ENCODE measurements around the gene RNF152. TPM values are rescaled to one million over a fixed set of nuclear protein-coding genes. Genes with fewer than 3 reads are reported as not detected.

Gene RNF152
- total RNA-seq, 1 donor from 2014 or later, result 17.2 TPM

GRCh38 chr18:61887838-61888237, 5.0 kb downstream of the RNF152 start:
- Histone ChIP-seq H3K4me3 (ENCODE audit: low read length in 3 of 3) (no peak overlapping the region), H3K27ac (ENCODE audit: low read depth, low read length) (no peak overlapping the region), H3K9ac (ENCODE audit: low read depth in 1 of 3, low read length in 3 of 3) (no peak overlapping the region), H3K27me3 (ENCODE audit: control insufficient read depth in 3 of 3, insufficient read depth in 3 of 3, low read length in 3 of 3) (peaks cover 0 to 7% (median 0%) of the 10 kb centered on the region in 3 donors), H3K9me3 (ENCODE audit: control insufficient read depth in 3 of 3, low read length in 3 of 3) (no peaks in the 10 kb centered on the region), H3K4me1 (ENCODE audit: control insufficient read depth in 3 of 3, insufficient read depth in 3 of 3, low read length in 3 of 3) (peaks cover under 1 to 8% (median 3%) of the 10 kb centered on the region in 3 donors), H3K36me3 (ENCODE audit: control insufficient read depth in 3 of 3, insufficient read depth in 3 of 3, low read length in 3 of 3) (no peaks in the 10 kb centered on the region)

DNA sequence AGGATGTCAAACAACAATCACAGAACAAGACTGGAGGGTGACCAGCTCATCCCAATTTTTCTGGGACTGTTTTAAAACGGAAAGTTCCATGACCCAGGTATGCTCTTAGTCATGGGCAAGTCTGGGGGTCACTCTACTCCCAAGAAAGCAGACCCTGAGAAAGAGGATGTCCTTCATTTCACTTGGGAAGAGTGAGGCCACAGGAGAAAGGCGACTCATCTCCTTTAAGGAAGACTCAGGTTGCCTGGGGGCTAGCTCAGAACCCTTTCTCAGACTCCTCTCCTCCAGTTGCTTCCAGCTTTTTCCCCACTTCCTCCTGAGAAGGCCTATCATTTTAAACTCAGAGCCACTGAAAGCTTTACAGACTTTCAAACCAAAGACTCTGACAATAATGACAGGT, 9.3 kb downstream of the RNF152 start:
- Histone ChIP-seq H3K27me3 (ENCODE audit: control insufficient read depth in 3 of 3, insufficient read depth in 3 of 3, low read length in 3 of 3) (no peaks in the 10 kb centered on the region), H3K27ac (ENCODE audit: low read depth, low read length) (no peak overlapping the region), H3K36me3 (ENCODE audit: control insufficient read depth in 3 of 3, insufficient read depth in 3 of 3, low read length in 3 of 3) (no peaks in the 10 kb centered on the region), H3K9me3 (ENCODE audit: control insufficient read depth in 3 of 3, low read length in 3 of 3) (no peaks in the 10 kb centered on the region), H3K4me1 (ENCODE audit: control insufficient read depth in 3 of 3, insufficient read depth in 3 of 3, low read length in 3 of 3) (no peaks in the 10 kb centered on the region), H3K9ac (ENCODE audit: low read depth in 1 of 3, low read length in 3 of 3) (no peak overlapping the region), H3K4me3 (ENCODE audit: low read length in 3 of 3) (no peak overlapping the region)

DNA sequence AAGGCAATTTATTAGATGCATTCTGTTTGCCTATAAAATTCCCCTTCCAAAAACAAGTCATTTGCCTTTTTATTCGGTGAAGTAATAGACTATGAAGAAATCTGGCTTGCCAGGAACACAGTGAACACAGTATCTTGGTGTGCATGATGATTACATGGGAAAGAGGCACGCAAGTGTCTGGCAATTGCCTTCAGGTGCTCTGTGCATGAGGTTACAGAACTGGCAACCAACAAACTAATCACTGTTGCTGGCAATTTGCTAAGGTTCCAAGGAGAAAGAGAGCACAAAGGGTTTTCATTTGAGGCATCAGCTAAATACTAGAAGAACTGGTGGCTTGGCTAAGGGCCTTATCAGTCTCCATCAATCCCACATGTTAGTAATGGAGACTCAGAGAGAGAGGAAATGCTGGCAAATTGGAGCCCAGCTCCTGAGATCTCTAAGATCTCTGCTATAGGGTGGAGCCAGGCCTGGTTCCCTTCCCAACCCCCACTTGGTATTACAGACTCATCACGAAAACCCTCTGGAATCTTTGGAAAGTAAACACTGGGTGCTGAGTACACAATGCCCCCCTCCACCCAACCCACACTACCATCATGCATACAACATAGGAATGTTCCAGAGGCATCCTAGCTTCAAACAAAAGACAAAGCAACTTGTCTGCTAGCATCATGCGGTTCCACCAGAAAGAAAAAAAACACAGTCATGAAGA, 10.4 kb downstream of the RNF152 start:
- Histone ChIP-seq H3K27me3 (ENCODE audit: control insufficient read depth in 3 of 3, insufficient read depth in 3 of 3, low read length in 3 of 3) (no peaks in the 10 kb centered on the region), H3K9me3 (ENCODE audit: control insufficient read depth in 3 of 3, low read length in 3 of 3) (no peaks in the 10 kb centered on the region), H3K9ac (ENCODE audit: low read depth in 1 of 3, low read length in 3 of 3) (no peak overlapping the region), H3K27ac (ENCODE audit: low read depth, low read length) (no peak overlapping the region), H3K36me3 (ENCODE audit: control insufficient read depth in 3 of 3, insufficient read depth in 3 of 3, low read length in 3 of 3) (no peaks in the 10 kb centered on the region), H3K4me3 (ENCODE audit: low read length in 3 of 3) (no peak overlapping the region), H3K4me1 (ENCODE audit: control insufficient read depth in 3 of 3, insufficient read depth in 3 of 3, low read length in 3 of 3) (no peaks in the 10 kb centered on the region)

DNA sequence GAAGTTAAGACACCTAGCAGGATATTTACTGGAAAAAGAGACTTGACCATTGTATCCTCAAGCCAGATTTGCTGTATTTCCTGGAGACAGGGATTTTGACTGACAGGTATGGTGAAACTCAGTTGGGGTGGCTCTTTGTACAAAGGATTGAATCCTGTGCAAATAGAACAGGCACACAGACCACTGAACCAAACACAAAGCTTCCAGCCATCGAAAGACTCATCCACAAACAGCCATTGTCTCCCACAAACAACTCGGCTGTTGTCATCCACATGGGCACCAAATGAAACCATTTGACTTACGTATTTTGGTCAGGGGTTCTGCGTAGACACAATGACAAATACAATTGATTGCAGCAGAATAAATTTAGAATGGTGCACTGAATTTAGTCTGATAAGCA, 15.9 kb downstream of the RNF152 start:
- Histone ChIP-seq H3K9me3 (ENCODE audit: control insufficient read depth in 3 of 3, low read length in 3 of 3) (no peaks in the 10 kb centered on the region), H3K9ac (ENCODE audit: low read depth in 1 of 3, low read length in 3 of 3) (no peak overlapping the region), H3K36me3 (ENCODE audit: control insufficient read depth in 3 of 3, insufficient read depth in 3 of 3, low read length in 3 of 3) (no peaks in the 10 kb centered on the region), H3K4me3 (ENCODE audit: low read length in 3 of 3) (no peak overlapping the region), H3K27ac (ENCODE audit: low read depth, low read length) (no peak overlapping the region), H3K27me3 (ENCODE audit: control insufficient read depth in 3 of 3, insufficient read depth in 3 of 3, low read length in 3 of 3) (no peaks in the 10 kb centered on the region), H3K4me1 (ENCODE audit: control insufficient read depth in 3 of 3, insufficient read depth in 3 of 3, low read length in 3 of 3) (no peaks in the 10 kb centered on the region)

DNA sequence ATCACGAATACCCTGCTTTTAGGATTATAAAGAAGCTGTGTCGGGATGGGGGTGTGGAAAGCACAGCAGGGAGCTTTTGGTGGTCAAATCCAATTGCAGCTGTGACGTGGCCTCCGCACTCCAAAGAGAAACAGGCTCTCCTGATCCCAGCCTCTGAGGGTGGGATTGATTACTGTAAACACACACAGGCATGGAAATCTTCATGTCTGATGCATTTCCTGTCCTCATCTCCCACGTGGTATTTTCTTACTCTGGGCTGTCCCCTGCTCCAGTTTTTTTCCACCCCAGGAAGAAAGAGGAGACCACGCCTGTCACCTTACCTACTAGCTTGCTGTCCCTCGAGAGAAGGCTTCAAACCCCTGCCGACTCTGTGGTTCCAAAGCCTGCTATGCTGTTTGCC, 22.7 kb downstream of the RNF152 start:
- no peaks in the 10 kb centered on the region for H3K36me3 ChIP-seq (ENCODE audit: control insufficient read depth in 3 of 3, insufficient read depth in 3 of 3, low read length in 3 of 3)
- no peak overlapping the region for H3K27ac ChIP-seq (ENCODE audit: low read depth, low read length)
- H3K4me3 ChIP-seq (ENCODE audit: low read length in 3 of 3), result no peak overlapping the region
- no peaks in the 10 kb centered on the region for H3K9me3 ChIP-seq (ENCODE audit: control insufficient read depth in 3 of 3, low read length in 3 of 3)
- no peak overlapping the region for H3K9ac ChIP-seq (ENCODE audit: low read depth in 1 of 3, low read length in 3 of 3)
- H3K4me1 ChIP-seq (ENCODE audit: control insufficient read depth in 3 of 3, insufficient read depth in 3 of 3, low read length in 3 of 3), result peaks cover 0 to 12% (median 0%) of the 10 kb centered on the region in 3 donors
- H3K27me3 ChIP-seq (ENCODE audit: control insufficient read depth in 3 of 3, insufficient read depth in 3 of 3, low read length in 3 of 3), result no peaks in the 10 kb centered on the region

DNA sequence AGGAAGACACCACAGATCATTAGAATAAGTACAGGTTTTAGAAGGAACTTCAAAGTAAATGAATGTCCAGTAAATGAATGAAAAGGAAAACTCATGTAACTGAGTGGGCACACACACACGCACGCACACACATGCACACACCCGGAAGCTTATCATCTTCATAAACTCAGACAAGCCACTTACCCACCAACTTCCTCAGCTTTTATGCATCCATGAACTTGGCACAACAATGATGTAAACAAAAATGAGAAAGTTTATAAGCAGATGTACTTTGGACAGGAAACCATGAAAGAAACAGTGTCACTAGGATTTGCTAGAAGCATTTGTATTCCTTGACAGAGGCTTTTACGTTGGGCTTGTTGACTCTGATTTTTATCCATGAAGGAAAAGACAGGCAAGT, 23.2 kb downstream of the RNF152 start:
- H3K27me3 ChIP-seq (ENCODE audit: control insufficient read depth in 3 of 3, insufficient read depth in 3 of 3, low read length in 3 of 3), result no peaks in the 10 kb centered on the region
- no peak overlapping the region for H3K9ac ChIP-seq (ENCODE audit: low read depth in 1 of 3, low read length in 3 of 3)
- no peaks in the 10 kb centered on the region for H3K36me3 ChIP-seq (ENCODE audit: control insufficient read depth in 3 of 3, insufficient read depth in 3 of 3, low read length in 3 of 3)
- H3K27ac ChIP-seq (ENCODE audit: low read depth, low read length), result no peak overlapping the region
- peaks cover 0 to 12% (median 0%) of the 10 kb centered on the region in 3 donors for H3K4me1 ChIP-seq (ENCODE audit: control insufficient read depth in 3 of 3, insufficient read depth in 3 of 3, low read length in 3 of 3)
- no peak overlapping the region for H3K4me3 ChIP-seq (ENCODE audit: low read length in 3 of 3)
- H3K9me3 ChIP-seq (ENCODE audit: control insufficient read depth in 3 of 3, low read length in 3 of 3), result no peaks in the 10 kb centered on the region

GRCh38 chr18:61865466-61866175, 27.2 kb downstream of the RNF152 start:
- Histone ChIP-seq H3K27me3 (ENCODE audit: control insufficient read depth in 3 of 3, insufficient read depth in 3 of 3, low read length in 3 of 3) (no peaks in the 10 kb centered on the region), H3K9ac (ENCODE audit: low read depth in 1 of 3, low read length in 3 of 3) (no peak overlapping the region), H3K27ac (ENCODE audit: low read depth, low read length) (no peak overlapping the region), H3K9me3 (ENCODE audit: control insufficient read depth in 3 of 3, low read length in 3 of 3) (no peaks in the 10 kb centered on the region), H3K4me3 (ENCODE audit: low read length in 3 of 3) (no peak overlapping the region), H3K4me1 (ENCODE audit: control insufficient read depth in 3 of 3, insufficient read depth in 3 of 3, low read length in 3 of 3) (peaks cover 0 to 10% (median 0%) of the 10 kb centered on the region in 3 donors), H3K36me3 (ENCODE audit: control insufficient read depth in 3 of 3, insufficient read depth in 3 of 3, low read length in 3 of 3) (no peaks in the 10 kb centered on the region)

GRCh38 chr18:61861372-61861771, 31.4 kb downstream of the RNF152 start:
- Histone ChIP-seq H3K9ac (ENCODE audit: low read depth in 1 of 3, low read length in 3 of 3) (no peak overlapping the region), H3K9me3 (ENCODE audit: control insufficient read depth in 3 of 3, low read length in 3 of 3) (no peaks in the 10 kb centered on the region), H3K4me1 (ENCODE audit: control insufficient read depth in 3 of 3, insufficient read depth in 3 of 3, low read length in 3 of 3) (peaks cover 0 to 8% (median 0%) of the 10 kb centered on the region in 3 donors), H3K36me3 (ENCODE audit: control insufficient read depth in 3 of 3, insufficient read depth in 3 of 3, low read length in 3 of 3) (no peaks in the 10 kb centered on the region), H3K4me3 (ENCODE audit: low read length in 3 of 3) (no peak overlapping the region), H3K27ac (ENCODE audit: low read depth, low read length) (no peak overlapping the region), H3K27me3 (ENCODE audit: control insufficient read depth in 3 of 3, insufficient read depth in 3 of 3, low read length in 3 of 3) (no peaks in the 10 kb centered on the region)

DNA sequence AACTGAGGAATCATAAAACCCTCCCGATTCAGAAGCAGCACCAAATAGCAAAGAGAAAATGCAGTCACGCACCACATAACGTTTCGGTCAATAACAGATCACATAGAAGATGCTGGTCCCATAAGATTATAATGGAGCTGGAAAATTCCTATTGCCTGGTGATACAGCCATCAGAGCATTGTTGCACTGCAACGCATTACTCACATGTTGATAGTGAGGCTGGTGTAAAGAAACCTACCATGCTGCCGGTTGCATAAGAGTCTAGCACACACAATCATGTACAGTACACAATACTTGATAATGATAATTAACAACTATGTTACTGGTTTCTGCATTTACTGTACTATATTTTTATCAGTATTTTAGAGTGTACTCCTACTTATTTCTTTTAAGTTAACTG, 32.5 kb downstream of the RNF152 start:
- Histone ChIP-seq H3K4me3 (ENCODE audit: low read length in 3 of 3) (no peak overlapping the region), H3K9ac (ENCODE audit: low read depth in 1 of 3, low read length in 3 of 3) (no peak overlapping the region), H3K27me3 (ENCODE audit: control insufficient read depth in 3 of 3, insufficient read depth in 3 of 3, low read length in 3 of 3) (peaks cover 0 to 4% (median 0%) of the 10 kb centered on the region in 3 donors), H3K27ac (ENCODE audit: low read depth, low read length) (no peak overlapping the region), H3K9me3 (ENCODE audit: control insufficient read depth in 3 of 3, low read length in 3 of 3) (no peaks in the 10 kb centered on the region), H3K36me3 (ENCODE audit: control insufficient read depth in 3 of 3, insufficient read depth in 3 of 3, low read length in 3 of 3) (no peaks in the 10 kb centered on the region), H3K4me1 (ENCODE audit: control insufficient read depth in 3 of 3, insufficient read depth in 3 of 3, low read length in 3 of 3) (peaks cover 0 to 3% (median 0%) of the 10 kb centered on the region in 3 donors)

DNA sequence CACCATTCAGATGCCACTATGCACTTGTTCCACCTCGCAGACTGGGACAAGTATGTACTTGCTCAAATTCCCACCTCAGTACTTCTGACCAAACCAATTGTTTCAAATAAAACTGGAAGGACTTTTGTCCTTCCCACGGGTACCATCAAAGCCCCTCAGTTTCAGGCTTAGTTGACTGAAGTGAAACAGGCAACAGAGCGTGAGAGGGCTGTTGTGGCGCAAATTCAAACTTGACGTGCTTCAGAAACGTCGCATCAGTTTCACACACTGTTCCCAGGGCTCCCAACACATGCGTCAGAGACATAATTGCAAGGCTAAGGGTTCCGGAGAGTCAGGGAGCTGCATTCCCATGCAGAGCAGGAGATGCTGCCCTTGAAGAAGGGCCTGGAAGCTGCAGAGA, 33.7 kb downstream of the RNF152 start:
- Histone ChIP-seq H3K9ac (ENCODE audit: low read depth in 1 of 3, low read length in 3 of 3) (no peak overlapping the region), H3K4me1 (ENCODE audit: control insufficient read depth in 3 of 3, insufficient read depth in 3 of 3, low read length in 3 of 3) (peaks cover 0 to 3% (median 0%) of the 10 kb centered on the region in 3 donors), H3K27me3 (ENCODE audit: control insufficient read depth in 3 of 3, insufficient read depth in 3 of 3, low read length in 3 of 3) (peaks cover 0 to 5% (median 0%) of the 10 kb centered on the region in 3 donors), H3K4me3 (ENCODE audit: low read length in 3 of 3) (no peak overlapping the region), H3K9me3 (ENCODE audit: control insufficient read depth in 3 of 3, low read length in 3 of 3) (no peaks in the 10 kb centered on the region), H3K27ac (ENCODE audit: low read depth, low read length) (no peak overlapping the region), H3K36me3 (ENCODE audit: control insufficient read depth in 3 of 3, insufficient read depth in 3 of 3, low read length in 3 of 3) (no peaks in the 10 kb centered on the region)
